Mammary epithelial cell (primary cell): ENCODE measurements around the gene TRPM2.

Experiments used
- EZH2 ChIP-seq: IDR thresholded peaks from 2 replicates; pipeline ENCODE4 v1.6.1; 2012; ENCODE audit warnings: low read length, inconsistent platforms, borderline replicate concordance
- TF ChIP-seq, protein P1 (sequence below), 2 donors: IDR thresholded peaks in 1 of 2; conservative IDR thresholded peaks in 1 of 2; 2 replicates each; pipeline ENCODE4 v1.5.1; 2011 to 2012; ENCODE audit warnings: inconsistent platforms in 2 of 2, low read length in 2 of 2, mild to moderate bottlenecking in 2 of 2, control low read depth in 1 of 2, low read depth in 1 of 2; ENCODE audit not compliant: insufficient read depth in 1 of 2; ENCODE audit errors: extremely low read depth in 1 of 2

DNA sequence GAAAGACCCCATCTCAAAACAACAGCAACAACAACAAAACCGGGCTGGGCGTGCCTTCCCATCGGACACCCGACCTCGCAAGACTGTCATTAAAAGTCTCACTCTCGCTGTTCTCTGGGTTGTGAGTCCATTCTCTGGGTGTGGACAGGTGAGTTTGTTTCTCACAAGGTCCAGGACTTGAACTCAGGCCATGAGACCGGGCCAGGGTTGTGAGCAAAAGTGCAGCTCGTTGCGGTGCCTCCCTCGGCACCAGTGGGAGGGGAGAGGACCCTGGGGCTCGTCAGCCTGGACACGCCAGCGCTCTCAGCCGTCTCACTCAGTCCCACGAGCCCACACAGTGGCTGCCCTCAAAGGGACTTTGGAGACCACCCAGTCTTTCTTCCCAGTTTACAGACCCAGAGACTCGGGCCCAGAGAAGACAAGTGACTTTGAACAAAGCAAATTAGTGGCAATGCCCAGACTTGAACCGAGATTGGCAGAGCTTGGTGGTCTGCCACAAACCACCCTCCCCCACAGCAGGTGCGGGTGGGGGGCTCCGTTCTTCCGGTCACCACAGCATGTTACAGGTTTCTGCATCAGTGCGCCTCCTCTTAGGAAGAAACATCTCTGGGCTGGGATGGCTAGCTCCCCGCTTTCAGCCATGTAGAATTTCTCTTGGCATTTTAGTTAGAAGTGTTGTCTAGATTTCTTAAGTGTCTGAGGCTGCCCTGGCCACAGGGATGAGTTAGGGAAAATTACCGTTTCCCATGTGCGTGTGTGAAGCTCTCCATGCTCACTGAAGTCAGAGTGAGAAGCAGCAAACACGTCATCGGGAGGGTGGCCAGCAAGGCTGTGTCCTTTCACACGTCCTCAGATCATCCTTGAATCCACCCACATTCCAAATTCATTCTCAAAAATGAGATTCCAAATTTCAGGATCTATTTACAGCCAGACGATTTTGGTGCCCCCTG, 130.1 kb downstream of the TRPM2 start:
- TF ChIP-seq, protein P1, sequence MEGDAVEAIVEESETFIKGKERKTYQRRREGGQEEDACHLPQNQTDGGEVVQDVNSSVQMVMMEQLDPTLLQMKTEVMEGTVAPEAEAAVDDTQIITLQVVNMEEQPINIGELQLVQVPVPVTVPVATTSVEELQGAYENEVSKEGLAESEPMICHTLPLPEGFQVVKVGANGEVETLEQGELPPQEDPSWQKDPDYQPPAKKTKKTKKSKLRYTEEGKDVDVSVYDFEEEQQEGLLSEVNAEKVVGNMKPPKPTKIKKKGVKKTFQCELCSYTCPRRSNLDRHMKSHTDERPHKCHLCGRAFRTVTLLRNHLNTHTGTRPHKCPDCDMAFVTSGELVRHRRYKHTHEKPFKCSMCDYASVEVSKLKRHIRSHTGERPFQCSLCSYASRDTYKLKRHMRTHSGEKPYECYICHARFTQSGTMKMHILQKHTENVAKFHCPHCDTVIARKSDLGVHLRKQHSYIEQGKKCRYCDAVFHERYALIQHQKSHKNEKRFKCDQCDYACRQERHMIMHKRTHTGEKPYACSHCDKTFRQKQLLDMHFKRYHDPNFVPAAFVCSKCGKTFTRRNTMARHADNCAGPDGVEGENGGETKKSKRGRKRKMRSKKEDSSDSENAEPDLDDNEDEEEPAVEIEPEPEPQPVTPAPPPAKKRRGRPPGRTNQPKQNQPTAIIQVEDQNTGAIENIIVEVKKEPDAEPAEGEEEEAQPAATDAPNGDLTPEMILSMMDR (conservative IDR thresholded peaks at IDR 0.05 in 1 of 2, IDR thresholded peaks at IDR 0.05 in 1 of 2; ENCODE audit: extremely low read depth in 1 of 2, insufficient read depth in 1 of 2, low read depth in 1 of 2, low read length in 2 of 2), result no peak
- TF ChIP-seq EZH2, result no peak
